Karpas-422 (cell line): ENCODE results near the gene ACTN1. TPM values are rescaled to one million over a fixed set of nuclear protein-coding genes. Genes with fewer than 3 reads are reported as not detected.
A peak's percentile ranks its signal among the peaks of the same experiment; 100 is the strongest.

Experiments used
- DNase-seq: peaks from one replicate; pipeline ENCODE4 v3.0.0-alpha.2; 2015
- H2AFZ ChIP-seq: fragments of 200-600 bp; sonication (generic); 2 replicates; pipeline ENCODE4 v1.6.1; 2014; ENCODE audit warnings: antibody characterized with exemption, low read length, mixed read lengths
- H3K27ac ChIP-seq: fragments of 200-600 bp; sonication (generic); 2 replicates; pipeline ENCODE4 v1.5.1; 2014; ENCODE audit warnings: mild to moderate bottlenecking, low read length, moderate library complexity
- H3K27me3 ChIP-seq: fragments of 200-600 bp; sonication (generic); 2 replicates; pipeline ENCODE4 v1.6.1; 2014; ENCODE audit warnings: low read length, mixed read lengths
- H3K36me3 ChIP-seq: fragments of 200-600 bp; sonication (generic); 2 replicates; pipeline ENCODE4 v1.6.1; 2014; ENCODE audit warnings: low read length, mixed read lengths; ENCODE audit not compliant: insufficient read depth
- H3K4me1 ChIP-seq: fragments of 200-600 bp; sonication (generic); 2 replicates; pipeline ENCODE4 v1.6.1; 2014; ENCODE audit warnings: mild to moderate bottlenecking, low read length, mixed read lengths
- H3K4me2 ChIP-seq: fragments of 200-600 bp; sonication (generic); 2 replicates; pipeline ENCODE4 v1.6.1; 2014; ENCODE audit warnings: low read length, low read depth, mild to moderate bottlenecking; ENCODE audit not compliant: poor library complexity, severe bottlenecking
- H3K4me3 ChIP-seq: fragments of 200-600 bp; sonication (generic); 2 replicates; pipeline ENCODE4 v1.5.1; 2014; ENCODE audit warnings: mild to moderate bottlenecking, antibody characterized with exemption, low read length, mixed read lengths
- H3K79me2 ChIP-seq: fragments of 200-600 bp; sonication (generic); 2 replicates; pipeline ENCODE4 v1.6.1; 2014; ENCODE audit warnings: mild to moderate bottlenecking, low read length, mixed read lengths
- H3K9ac ChIP-seq: fragments of 200-600 bp; sonication (generic); 2 replicates; pipeline ENCODE4 v1.6.0; 2014; ENCODE audit warnings: low read length
- H3K9me2 ChIP-seq: fragments of 200-600 bp; sonication (generic), shearing (Covaris generic); replicated peaks from 2 replicates; pipeline ENCODE4 v1.6.0; 2014; ENCODE audit warnings: mild to moderate bottlenecking, low read length, moderate library complexity; ENCODE audit not compliant: insufficient read depth
- H3K9me3 ChIP-seq: fragments of 300-700, 200-600 bp; sonication (generic); 2 replicates; pipeline ENCODE4 v1.6.1; 2014; ENCODE audit warnings: low read length, mixed read lengths
- H4K20me1 ChIP-seq: fragments of 200-600 bp; sonication (generic); 2 replicates; pipeline ENCODE4 v1.6.1; 2014; ENCODE audit warnings: mild to moderate bottlenecking, antibody characterized with exemption, low read length, low read depth; ENCODE audit not compliant: insufficient read depth
- total RNA-seq: library from RNA; depleted of rRNA; stranded (reverse); fragments of >200 nt; shearing (Covaris generic); gene quantifications from 2 replicates; pipeline ENCODE4 v1.2.3, GENCODE V29; 2014; ENCODE audit warnings: low replicate concordance

Gene ACTN1
- total RNA-seq, 1 experiment from 2014 or later, result not detected

GRCh38 chr14:68911594-68912227 lies 67.4 kb downstream of the ACTN1 start:
- Histone ChIP-seq H4K20me1 (no peaks in the 10 kb centered on the region), H3K79me2 (no peaks in the 10 kb centered on the region)

DNA sequence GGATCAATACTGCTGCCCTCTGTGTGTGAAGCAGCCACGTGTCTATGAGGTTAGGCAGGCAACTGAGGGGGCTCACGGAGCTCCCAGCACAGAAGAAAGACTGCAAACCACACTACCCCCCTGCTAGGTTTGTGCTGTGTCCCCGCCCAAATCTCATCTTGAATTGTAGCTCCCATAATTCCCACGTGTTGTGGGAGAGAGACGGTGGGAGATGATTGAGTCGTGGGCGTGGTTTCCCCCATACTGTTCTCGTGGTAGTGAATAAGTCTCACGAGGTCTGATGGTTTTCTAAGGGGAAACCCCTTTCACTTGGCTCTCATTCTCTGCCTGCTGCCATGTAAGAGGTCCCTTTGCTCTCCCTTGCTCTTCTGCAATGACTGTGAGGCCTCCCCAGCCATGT lies 68.6 kb downstream of the ACTN1 start:
- Histone ChIP-seq H2AFZ (peak overlapping the region; percentile 19; the same call in 1 of the 2 replicates), H3K4me2 (peak overlapping the region; percentile 18)

More at GRCh38 chr14:68911594-68912227, 67.4 kb downstream of the ACTN1 start:
- Histone ChIP-seq H3K36me3 (no peaks in the 10 kb centered on the region), H3K9ac (no peak overlapping the region), H3K4me3 (no peak overlapping the region), H3K4me1 (peaks cover 4% of the 10 kb centered on the region; the same call in 1 of the 2 replicates), H3K9me3 (no peaks in the 10 kb centered on the region), H3K27me3 (no peaks in the 10 kb centered on the region), H3K4me2 (no peak overlapping the region), H3K9me2 (no peaks in the 10 kb centered on the region), H3K27ac (no peak overlapping the region), H2AFZ (0 out of 2 replicates have a peak overlapping the region, but pooled peaks have one; percentile 8)
- DNase-seq, result peak; percentile 97

DNA sequence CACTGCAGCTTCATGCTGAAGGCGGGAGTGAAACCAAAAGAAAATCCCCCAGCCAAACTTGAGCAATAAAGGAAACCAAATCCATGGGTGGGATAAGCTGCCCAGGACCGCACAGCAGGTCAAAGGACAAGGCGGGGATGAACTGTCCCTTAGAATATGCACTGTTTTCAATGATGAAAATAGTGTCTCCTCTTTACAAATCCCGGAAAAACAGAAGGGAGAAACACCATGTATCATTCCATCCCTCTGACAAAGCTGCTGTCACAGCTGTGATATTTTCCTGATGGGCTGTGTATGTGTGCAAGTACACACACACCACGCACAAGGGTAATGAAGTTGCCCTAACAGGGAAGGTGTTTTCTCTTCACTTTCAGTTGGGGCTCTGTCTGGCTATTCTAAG lies 70.3 kb downstream of the ACTN1 start:
- no peak for DNase-seq
- no peaks in the 10 kb centered on the region for H3K79me2 ChIP-seq
- no peaks in the 10 kb centered on the region for H3K27me3 ChIP-seq
- peaks cover 4% of the 10 kb centered on the region; the same call in 1 of the 2 replicates for H3K4me1 ChIP-seq
- no peak overlapping the region for H3K4me3 ChIP-seq
- no peak overlapping the region for H3K27ac ChIP-seq
- H3K9me3 ChIP-seq, result no peaks in the 10 kb centered on the region
- no peak overlapping the region for H3K4me2 ChIP-seq
- H4K20me1 ChIP-seq, result no peaks in the 10 kb centered on the region; the same call in 1 of the 2 replicates
- no peak overlapping the region for H2AFZ ChIP-seq
- no peaks in the 10 kb centered on the region for H3K9me2 ChIP-seq
- no peaks in the 10 kb centered on the region for H3K36me3 ChIP-seq
- H3K9ac ChIP-seq, result no peak overlapping the region

More for the DNA sequence above, 68.6 kb downstream of the ACTN1 start:
- 0 out of 2 replicates have a peak overlapping the region, but pooled peaks have one; percentile 21 for H3K9ac ChIP-seq
- no peaks in the 10 kb centered on the region for H3K9me2 ChIP-seq
- no peaks in the 10 kb centered on the region for H3K36me3 ChIP-seq
- no peaks in the 10 kb centered on the region for H3K79me2 ChIP-seq
- H3K27ac ChIP-seq, result no peak overlapping the region
- H4K20me1 ChIP-seq, result no peaks in the 10 kb centered on the region
- H3K9me3 ChIP-seq, result no peaks in the 10 kb centered on the region
- DNase-seq, result peak; percentile 59
- no peak overlapping the region for H3K4me3 ChIP-seq
- peaks cover 4% of the 10 kb centered on the region; the same call in 1 of the 2 replicates for H3K4me1 ChIP-seq
- H3K27me3 ChIP-seq, result no peaks in the 10 kb centered on the region

DNA sequence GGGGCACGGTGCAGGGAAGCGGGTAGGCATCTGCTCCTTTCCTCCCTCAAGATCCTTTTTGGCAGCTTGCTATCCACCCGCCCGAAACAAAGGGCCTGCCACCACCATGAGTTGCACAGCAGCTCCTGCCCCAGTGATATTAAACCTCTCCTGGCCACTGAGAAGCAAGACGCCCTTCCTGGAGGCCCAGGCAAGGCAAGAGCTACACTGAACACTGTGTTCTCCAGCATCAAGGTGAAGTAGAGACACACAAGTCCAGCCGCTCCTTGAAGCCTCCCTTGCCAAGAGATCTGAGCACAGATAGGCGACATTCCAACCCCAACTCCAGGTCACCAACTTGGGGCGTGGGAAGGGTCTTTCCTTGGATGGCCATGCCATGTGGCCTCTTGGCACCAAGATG lies 70.9 kb downstream of the ACTN1 start:
- H3K9me3 ChIP-seq, result no peaks in the 10 kb centered on the region
- H3K27me3 ChIP-seq, result no peaks in the 10 kb centered on the region
- peaks cover 4% of the 10 kb centered on the region; the same call in 1 of the 2 replicates for H3K4me1 ChIP-seq
- no peaks in the 10 kb centered on the region for H3K36me3 ChIP-seq
- H4K20me1 ChIP-seq, result no peaks in the 10 kb centered on the region; the same call in 1 of the 2 replicates
- no peak for DNase-seq
- no peak overlapping the region for H3K27ac ChIP-seq
- no peaks in the 10 kb centered on the region for H3K9me2 ChIP-seq
- no peaks in the 10 kb centered on the region for H3K79me2 ChIP-seq
- no peak overlapping the region for H2AFZ ChIP-seq
- no peak overlapping the region for H3K9ac ChIP-seq
- H3K4me3 ChIP-seq, result no peak overlapping the region
- no peak overlapping the region for H3K4me2 ChIP-seq

- H2AFZ ChIP-seq, result no peak overlapping the region
- no peaks in the 10 kb centered on the region; the same call in 1 of the 2 replicates for H4K20me1 ChIP-seq
- H3K4me2 ChIP-seq, result no peak overlapping the region
- no peak overlapping the region for H3K4me3 ChIP-seq
- no peaks in the 10 kb centered on the region for H3K27me3 ChIP-seq
- H3K9ac ChIP-seq, result no peak overlapping the region
- DNase-seq, result no peak
- no peaks in the 10 kb centered on the region for H3K79me2 ChIP-seq
- H3K27ac ChIP-seq, result no peak overlapping the region
- H3K9me2 ChIP-seq, result no peaks in the 10 kb centered on the region
- H3K36me3 ChIP-seq, result no peaks in the 10 kb centered on the region
- H3K9me3 ChIP-seq, result no peaks in the 10 kb centered on the region
- peaks cover 4% of the 10 kb centered on the region; the same call in 1 of the 2 replicates for H3K4me1 ChIP-seq
Observed at GRCh38 chr14:68906439-68906838, 72.7 kb downstream of the ACTN1 start.

DNA sequence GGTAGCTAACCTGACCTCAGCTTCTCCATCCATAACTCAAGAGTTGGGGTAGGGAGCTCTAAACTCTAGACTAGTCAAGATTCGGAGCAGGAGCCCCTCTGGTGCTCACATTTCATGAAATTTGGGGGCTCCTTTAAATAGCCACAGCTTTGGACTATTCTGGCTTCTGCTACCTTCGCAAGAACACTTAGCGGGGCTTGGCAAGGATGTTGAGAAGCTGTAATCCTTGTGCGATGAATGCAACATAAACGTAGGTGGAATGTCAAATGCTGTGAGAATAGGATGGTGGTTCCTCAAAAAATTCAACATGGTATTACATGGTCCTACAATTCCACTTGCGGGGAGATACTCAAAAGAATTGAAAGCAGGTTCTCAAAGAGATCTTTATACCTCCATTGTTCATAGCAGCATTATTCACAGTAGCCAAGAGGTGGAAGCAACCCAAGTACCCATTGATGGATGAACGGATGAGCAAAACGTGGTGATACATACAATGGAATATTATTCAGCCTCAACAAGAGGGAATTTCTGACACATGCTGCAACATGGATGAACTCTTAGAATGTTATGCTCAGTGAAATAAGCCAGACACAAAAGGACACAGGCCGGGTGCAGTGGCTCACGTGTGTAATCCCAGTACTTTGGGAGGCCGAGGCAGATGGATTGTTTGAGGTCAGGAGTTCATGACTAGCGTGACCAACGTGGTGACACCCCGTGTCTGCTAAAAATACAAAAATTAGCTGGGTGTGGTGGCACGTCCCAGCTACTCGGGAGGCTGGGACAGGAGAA lies 73.8 kb downstream of the ACTN1 start:
- Histone ChIP-seq H3K79me2 (no peaks in the 10 kb centered on the region), H3K27ac (no peak overlapping the region), H2AFZ (no peak overlapping the region), H3K9me2 (no peaks in the 10 kb centered on the region), H3K4me2 (no peak overlapping the region), H3K4me1 (peaks cover 1% of the 10 kb centered on the region; the same call in 1 of the 2 replicates), H3K4me3 (no peak overlapping the region), H3K9me3 (no peaks in the 10 kb centered on the region), H4K20me1 (no peaks in the 10 kb centered on the region; the same call in 1 of the 2 replicates), H3K36me3 (no peaks in the 10 kb centered on the region), H3K27me3 (no peaks in the 10 kb centered on the region), H3K9ac (no peak overlapping the region)
- no peak for DNase-seq

- no peaks in the 10 kb centered on the region for H3K36me3 ChIP-seq
- no peaks in the 10 kb centered on the region for H3K9me3 ChIP-seq
- H3K27me3 ChIP-seq, result no peaks in the 10 kb centered on the region
- H3K27ac ChIP-seq, result no peak overlapping the region
- H3K4me2 ChIP-seq, result no peak overlapping the region
- no peaks in the 10 kb centered on the region for H3K9me2 ChIP-seq
- DNase-seq, result no peak
- H3K4me3 ChIP-seq, result no peak overlapping the region
- H3K79me2 ChIP-seq, result no peaks in the 10 kb centered on the region
- H2AFZ ChIP-seq, result no peak overlapping the region
- no peak overlapping the region for H3K9ac ChIP-seq
- no peaks in the 10 kb centered on the region for H3K4me1 ChIP-seq
- no peaks in the 10 kb centered on the region; the same call in 1 of the 2 replicates for H4K20me1 ChIP-seq
Observed at GRCh38 chr14:68902357-68902756, 76.7 kb downstream of the ACTN1 start.

DNA sequence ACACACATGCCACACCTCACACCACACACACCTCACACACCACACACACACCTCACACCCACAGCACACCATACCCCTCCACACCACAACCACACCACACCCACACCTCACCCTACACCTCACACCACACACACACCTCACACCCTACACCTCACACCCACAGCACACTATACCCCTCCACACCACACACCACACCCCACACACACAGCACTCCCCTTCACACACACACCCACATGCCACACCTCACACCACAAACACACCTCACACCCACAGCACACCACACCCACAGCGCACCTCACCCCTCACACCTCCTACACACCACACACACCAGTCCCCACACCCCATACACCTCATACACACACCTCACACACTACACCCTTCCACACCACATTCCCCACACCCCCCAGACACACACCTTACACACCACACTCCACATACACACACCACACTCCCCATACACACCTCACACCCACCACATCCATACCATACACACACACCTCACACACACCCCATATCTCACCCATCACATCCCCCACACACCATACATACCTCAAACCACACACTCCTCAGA lies 80.0 kb downstream of the ACTN1 start:
- Histone ChIP-seq H4K20me1 (no peaks in the 10 kb centered on the region), H3K9me2 (no peaks in the 10 kb centered on the region), H3K27ac (no peak overlapping the region), H3K36me3 (no peaks in the 10 kb centered on the region), H2AFZ (no peak overlapping the region), H3K27me3 (no peaks in the 10 kb centered on the region), H3K9me3 (no peaks in the 10 kb centered on the region), H3K4me2 (no peak overlapping the region), H3K4me3 (no peak overlapping the region), H3K9ac (no peak overlapping the region), H3K4me1 (no peaks in the 10 kb centered on the region), H3K79me2 (no peaks in the 10 kb centered on the region)
- no peak for DNase-seq
